Activated T-helper 1 cell treated with anti-CD3 and anti-CD28 coated beads, Interleukin-12 subunit alpha, Interleukin-12 subunit beta, Interleukin-2, Interleukin-4 antibody, amounts not matched to agents 30 ng/mL and 10 ng/mL and 1 ng/mL, durations not matched to agents 14 hours and 24 hours and 36 hours (primary cell): Measurements from ENCODE around the gene ETS1. TPM values are rescaled to one million over a fixed set of nuclear protein-coding genes. Genes with fewer than 3 reads are reported as not detected.

ENCODE experiments used
- DNase-seq: peaks from one replicate; pipeline ENCODE4 v3.0.0; 2021; ENCODE audit warnings: low spot score
- H3K27ac Mint-ChIP-seq: one replicate; pipeline ENCODE4 v1.8.0; 2021; ENCODE audit warnings: mild to moderate bottlenecking, mixed read lengths
- H3K27me3 Mint-ChIP-seq: one replicate; pipeline ENCODE4 v1.8.0; 2022; ENCODE audit warnings: mild to moderate bottlenecking, moderate library complexity, mixed read lengths; ENCODE audit not compliant: insufficient read depth
- H3K36me3 Mint-ChIP-seq: one replicate; pipeline ENCODE4 v1.8.0; 2021; ENCODE audit warnings: low read depth, mixed read lengths
- H3K4me1 Mint-ChIP-seq: one replicate; pipeline ENCODE4 v1.8.0; 2021; ENCODE audit warnings: low read depth, mixed read lengths
- H3K4me3 Mint-ChIP-seq: one replicate; pipeline ENCODE4 v1.8.0; 2021; ENCODE audit warnings: mild to moderate bottlenecking, moderate library complexity, mixed read lengths
- H3K9me3 Mint-ChIP-seq: one replicate; pipeline ENCODE4 v1.8.0; 2021; ENCODE audit warnings: mixed read lengths
- intact Hi-C: fragments of 100-400 bp; cut with micrococcal nuclease; formaldehyde crosslinking; loops from one replicate; pipeline ENCODE4 v1.15.1; 2024
- total RNA-seq: library from RNA; stranded (reverse); gene quantifications from 2 replicates; pipeline ENCODE4 v1.2.3, GENCODE V29; 2022

The ETS1 gene
- total RNA-seq, 1 donor from 2014 or later: 609 TPM

- peaks cover 75% of the 10 kb centered on the region for H3K4me1 Mint-ChIP-seq
- H3K27me3 Mint-ChIP-seq: no peaks in the 10 kb centered on the region
- no peaks in the 10 kb centered on the region for H3K9me3 Mint-ChIP-seq
- H3K4me3 Mint-ChIP-seq: peak overlapping the region; percentile 75
- H3K36me3 Mint-ChIP-seq: peaks cover 3% of the 10 kb centered on the region
- H3K27ac Mint-ChIP-seq: peak overlapping the region; percentile 89
- intact Hi-C loops: loop anchor here (5.0 kb wide), 1 partner anchor 38 kb away; no protein-coding TSS in a partner anchor
- DNase-seq: no peak
Measured at GRCh38 chr11:128550261-128550821, 37.0 kb downstream of the ETS1 start.

DNA sequence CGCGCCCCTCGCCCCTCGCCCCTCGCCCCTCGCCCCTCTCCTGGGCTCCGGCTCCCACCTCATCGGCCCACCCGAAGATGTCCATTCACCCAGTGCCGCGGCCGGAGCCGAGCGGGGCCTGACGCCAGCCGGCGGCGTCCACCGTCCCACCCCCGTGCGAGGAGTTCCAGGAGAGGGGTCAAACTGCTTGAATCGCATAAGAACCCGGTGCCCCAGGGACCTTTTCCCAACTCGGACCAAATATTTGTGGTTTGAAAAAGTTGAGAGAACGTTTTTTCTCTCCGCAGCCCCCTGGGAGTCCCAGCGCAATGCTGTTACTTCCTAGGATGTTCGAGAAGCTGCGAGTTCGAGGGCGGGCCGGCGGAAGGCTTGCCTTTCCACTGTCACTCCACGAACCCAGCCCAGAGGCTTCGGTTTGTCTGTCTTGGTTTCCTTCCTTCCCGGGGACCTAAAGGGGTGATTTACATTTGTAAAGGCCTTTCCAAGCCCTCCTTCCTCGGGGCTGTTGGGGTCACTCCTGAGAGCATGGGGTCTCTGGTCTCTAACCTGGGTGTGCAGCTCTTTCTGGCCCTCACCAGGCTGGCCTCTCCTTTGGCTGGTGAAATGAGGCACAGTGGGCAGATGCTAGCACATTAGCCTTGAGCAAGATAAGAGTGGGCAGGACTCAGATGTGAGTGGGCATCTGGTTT lies 38.0 kb downstream of the ETS1 start:
- Mint-ChIP-seq H3K4me3 (peak overlapping the region; percentile 80), H3K4me1 (peaks cover 84% of the 10 kb centered on the region), H3K27ac (peak overlapping the region; percentile 90), H3K36me3 (peaks cover 3% of the 10 kb centered on the region), H3K27me3 (no peaks in the 10 kb centered on the region), H3K9me3 (no peaks in the 10 kb centered on the region)
- no peak for DNase-seq
- intact Hi-C loops: no loop called here

DNA sequence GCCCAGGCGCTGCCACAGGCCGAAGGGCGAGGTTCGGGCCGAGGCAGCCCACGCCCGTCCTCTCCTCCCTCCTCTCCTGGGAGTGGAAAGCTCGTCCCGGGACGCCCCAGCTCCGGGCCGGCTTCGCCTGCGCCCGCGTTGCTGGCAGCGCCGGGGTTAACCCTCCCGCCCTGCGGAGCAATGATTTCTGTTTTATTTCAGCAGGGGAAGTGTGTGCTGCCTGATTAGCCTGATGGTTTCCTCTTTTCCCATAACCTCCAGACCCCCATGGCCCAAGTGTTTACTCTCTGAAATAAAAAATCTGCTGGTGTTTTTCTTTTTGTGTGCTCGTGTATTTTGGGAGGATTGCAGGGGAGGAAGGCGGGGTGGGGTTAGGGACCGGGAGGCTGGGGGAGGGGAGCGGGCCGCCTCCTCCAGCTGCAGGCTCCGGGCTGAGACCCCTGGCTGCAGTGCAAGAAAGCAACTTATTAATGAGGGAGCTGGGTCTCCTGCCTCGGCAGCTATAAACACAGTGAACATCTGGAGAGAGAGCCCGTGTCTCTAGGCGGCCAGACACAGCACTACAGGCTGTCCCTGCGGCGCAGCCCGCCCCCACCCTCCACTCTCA lies 38.6 kb downstream of the ETS1 start:
- Mint-ChIP-seq H3K36me3 (peaks cover 3% of the 10 kb centered on the region), H3K4me1 (peaks cover 80% of the 10 kb centered on the region), H3K27ac (peak overlapping the region; percentile 90), H3K27me3 (no peaks in the 10 kb centered on the region), H3K4me3 (peak overlapping the region; percentile 80), H3K9me3 (no peaks in the 10 kb centered on the region)
- DNase-seq: peak; percentile 8
- intact Hi-C loops: no loop called here

DNA sequence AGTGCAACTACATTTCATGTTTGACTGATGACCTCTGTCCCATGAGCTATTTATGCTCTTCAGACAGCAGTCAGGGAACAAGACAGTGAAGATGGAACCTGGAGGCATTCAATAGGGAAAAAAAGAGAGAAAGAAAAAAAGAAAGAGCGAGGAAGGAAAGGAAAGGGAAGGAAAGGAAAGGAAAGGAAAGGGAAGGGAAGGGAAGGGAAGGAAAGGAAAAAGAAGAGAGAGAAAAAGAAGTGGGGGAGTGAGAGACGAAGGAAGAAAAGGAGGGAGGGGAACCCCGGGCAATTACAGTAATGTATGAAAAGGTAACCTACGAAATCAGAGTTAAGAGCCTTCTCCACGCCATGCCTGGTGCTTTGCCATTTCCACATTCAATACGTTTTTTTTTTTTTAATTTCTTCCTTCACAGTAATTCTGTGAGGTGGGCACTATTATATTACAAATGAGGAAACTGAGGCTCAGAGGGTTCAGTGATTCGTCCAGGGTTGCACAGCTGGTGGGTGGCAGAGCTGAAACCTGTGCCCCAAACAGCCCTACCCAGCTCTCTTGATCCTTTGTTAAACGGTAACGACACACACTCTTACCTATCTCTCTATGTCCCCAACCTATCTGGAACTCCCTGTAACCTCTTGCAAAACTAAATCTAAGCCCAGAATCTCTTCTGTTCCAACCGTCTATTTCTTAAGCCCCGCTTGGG lies 39.3 kb downstream of the ETS1 start:
- no peak for DNase-seq
- Mint-ChIP-seq H3K27me3 (no peaks in the 10 kb centered on the region), H3K36me3 (peaks cover 3% of the 10 kb centered on the region), H3K27ac (peak overlapping the region; percentile 90), H3K4me3 (peak overlapping the region; percentile 80), H3K4me1 (peaks cover 79% of the 10 kb centered on the region), H3K9me3 (no peaks in the 10 kb centered on the region)
- intact Hi-C loops: no loop called here

DNA sequence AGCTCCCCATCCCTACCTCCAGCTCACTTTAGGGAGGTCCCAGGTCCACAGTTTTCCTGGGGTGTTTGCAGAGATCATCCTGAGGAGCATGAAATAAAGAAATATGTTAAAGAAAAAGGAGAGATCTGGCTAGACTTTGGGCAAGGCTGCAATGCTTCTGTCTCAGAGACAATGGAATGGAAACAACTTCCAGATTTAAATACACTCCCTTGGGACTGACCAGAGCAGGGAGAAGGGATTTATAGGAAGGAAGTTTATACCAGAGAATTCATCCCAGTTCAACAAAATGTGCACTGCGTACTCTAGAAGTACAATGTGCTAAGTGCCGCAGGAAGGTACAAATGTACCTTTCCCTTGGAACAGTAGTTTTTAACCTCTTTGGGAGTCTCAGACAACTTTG lies 40.4 kb downstream of the ETS1 start:
- Mint-ChIP-seq H3K4me3 (peak overlapping the region; percentile 58), H3K36me3 (peaks cover 3% of the 10 kb centered on the region), H3K9me3 (no peaks in the 10 kb centered on the region), H3K4me1 (peaks cover 71% of the 10 kb centered on the region), H3K27me3 (no peaks in the 10 kb centered on the region), H3K27ac (no peak overlapping the region)
- intact Hi-C loops: no loop called here
- no peak for DNase-seq

- peaks cover 3% of the 10 kb centered on the region for H3K36me3 Mint-ChIP-seq
- H3K9me3 Mint-ChIP-seq: no peaks in the 10 kb centered on the region
- H3K4me1 Mint-ChIP-seq: peaks cover 49% of the 10 kb centered on the region
- peak overlapping the region; percentile 68 for H3K4me3 Mint-ChIP-seq
- H3K27me3 Mint-ChIP-seq: no peaks in the 10 kb centered on the region
- no peak for DNase-seq
- H3K27ac Mint-ChIP-seq: no peak overlapping the region
- intact Hi-C loops: no loop called here
Measured at GRCh38 chr11:128544471-128545051, 42.8 kb downstream of the ETS1 start.

- no peak overlapping the region for H3K4me3 Mint-ChIP-seq
- intact Hi-C loops: no loop called here
- no peak overlapping the region for H3K27ac Mint-ChIP-seq
- H3K4me1 Mint-ChIP-seq: peaks cover 22% of the 10 kb centered on the region
- DNase-seq: no peak
- H3K27me3 Mint-ChIP-seq: no peaks in the 10 kb centered on the region
- no peaks in the 10 kb centered on the region for H3K9me3 Mint-ChIP-seq
- H3K36me3 Mint-ChIP-seq: no peaks in the 10 kb centered on the region
Measured at GRCh38 chr11:128540469-128540868, 46.9 kb downstream of the ETS1 start.

- no peaks in the 10 kb centered on the region for H3K4me1 Mint-ChIP-seq
- H3K36me3 Mint-ChIP-seq: no peaks in the 10 kb centered on the region
- intact Hi-C loops: no loop called here
- H3K27me3 Mint-ChIP-seq: no peaks in the 10 kb centered on the region
- no peak overlapping the region for H3K27ac Mint-ChIP-seq
- no peak for DNase-seq
- H3K4me3 Mint-ChIP-seq: no peak overlapping the region
- no peaks in the 10 kb centered on the region for H3K9me3 Mint-ChIP-seq
Measured at GRCh38 chr11:128536506-128536905, 50.9 kb downstream of the ETS1 start.

DNA sequence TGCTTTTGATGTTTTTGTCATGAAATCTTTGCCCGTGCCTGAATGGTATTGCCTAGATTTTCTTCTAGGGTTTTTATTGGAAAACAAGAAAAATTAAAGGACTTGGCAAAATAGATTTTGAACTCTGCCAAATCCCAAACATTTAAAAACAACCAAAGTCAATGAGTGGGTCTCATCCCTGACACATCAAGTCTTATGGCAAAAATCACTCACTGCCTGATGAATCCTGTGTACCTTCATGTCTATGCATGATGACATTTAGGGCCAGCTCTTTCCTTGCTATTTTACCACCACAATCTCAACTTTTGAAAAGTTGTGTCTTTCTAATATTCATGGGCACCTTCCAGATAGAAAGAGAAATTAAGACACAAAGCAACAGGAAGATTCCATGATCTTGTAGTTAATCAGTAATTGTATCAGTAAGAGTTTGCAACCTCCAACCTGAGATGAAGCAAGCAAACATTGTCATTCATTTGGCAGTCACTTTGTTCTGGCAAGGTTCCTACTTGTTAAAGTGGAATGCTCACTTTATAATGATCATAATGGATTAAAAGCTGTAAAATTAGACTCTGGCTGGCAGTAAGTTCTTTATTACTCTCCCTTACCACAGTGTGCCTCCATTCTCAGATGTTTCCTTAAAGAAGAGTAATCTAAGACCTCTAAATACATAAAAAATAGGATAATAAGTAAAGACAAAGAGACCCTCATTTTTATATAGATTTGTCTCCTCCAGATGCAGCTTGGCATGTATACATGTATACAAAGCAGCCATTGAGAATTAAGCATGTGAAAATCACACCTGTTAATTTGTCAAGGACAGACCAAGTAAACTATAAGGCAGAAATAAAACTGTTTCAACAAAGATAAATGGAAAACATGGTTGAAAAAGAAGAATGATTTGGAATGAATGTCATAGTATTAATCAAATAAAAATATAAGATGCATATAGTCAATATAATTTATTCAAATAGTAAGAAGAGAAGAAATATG lies 51.6 kb downstream of the ETS1 start:
- Mint-ChIP-seq H3K27me3 (no peaks in the 10 kb centered on the region), H3K4me1 (no peaks in the 10 kb centered on the region), H3K36me3 (no peaks in the 10 kb centered on the region), H3K9me3 (no peaks in the 10 kb centered on the region), H3K4me3 (no peak overlapping the region), H3K27ac (no peak overlapping the region)
- no peak for DNase-seq
- intact Hi-C loops: no loop called here

GRCh38 chr11:128533472-128533871 lies 53.9 kb downstream of the ETS1 start:
- Mint-ChIP-seq H3K27me3 (peaks cover 2% of the 10 kb centered on the region), H3K27ac (no peak overlapping the region), H3K9me3 (no peaks in the 10 kb centered on the region), H3K36me3 (no peaks in the 10 kb centered on the region), H3K4me1 (peaks cover 18% of the 10 kb centered on the region), H3K4me3 (no peak overlapping the region)
- intact Hi-C loops: no loop called here
- DNase-seq: no peak

DNA sequence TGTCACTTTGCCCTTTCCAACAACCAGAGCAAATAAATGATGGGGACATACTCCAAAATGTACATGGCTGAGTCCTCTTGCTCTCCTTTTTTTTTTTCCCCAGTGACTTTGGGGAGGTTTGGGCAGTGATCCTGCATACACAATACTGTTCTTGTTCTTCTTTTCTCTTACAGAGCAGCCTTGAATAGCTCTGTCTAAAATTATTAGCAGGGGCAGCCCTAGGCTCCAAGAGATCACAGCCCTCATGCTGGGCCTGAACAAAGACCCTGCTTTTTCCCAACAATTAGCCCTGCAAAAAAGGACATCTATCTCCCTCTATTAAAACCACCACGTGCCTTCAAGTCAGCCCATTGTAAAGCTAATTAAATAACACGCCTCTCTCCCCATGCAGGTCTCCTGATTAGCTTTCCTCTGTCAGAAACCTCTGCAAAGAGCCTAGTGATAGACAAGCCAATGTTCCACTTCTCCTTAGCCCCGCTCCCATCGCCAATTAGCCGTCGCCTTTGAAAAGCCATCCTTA lies 54.7 kb downstream of the ETS1 start:
- H3K27me3 Mint-ChIP-seq: peaks cover 2% of the 10 kb centered on the region
- DNase-seq: no peak
- peaks cover 27% of the 10 kb centered on the region for H3K4me1 Mint-ChIP-seq
- no peak overlapping the region for H3K27ac Mint-ChIP-seq
- no peaks in the 10 kb centered on the region for H3K9me3 Mint-ChIP-seq
- intact Hi-C loops: no loop called here
- no peaks in the 10 kb centered on the region for H3K36me3 Mint-ChIP-seq
- H3K4me3 Mint-ChIP-seq: no peak overlapping the region
